GM18498 (cell line): ENCODE measurements around the gene GJC2.
A peak's percentile ranks its signal among the peaks of the same experiment; 100 is the strongest.

Experiments used
- ATAC-seq: cut with Tn5 transposase; IDR thresholded peaks from one replicate; pipeline ENCODE4 v1.9.1; 2021; ENCODE audit warnings: mild to moderate bottlenecking, moderate library complexity; ENCODE audit not compliant: unreplicated experiment

GJC2 gene

GRCh38 chr1:228112617-228113016, 37.1 kb upstream of the GJC2 start:
- no peak for ATAC-seq

DNA sequence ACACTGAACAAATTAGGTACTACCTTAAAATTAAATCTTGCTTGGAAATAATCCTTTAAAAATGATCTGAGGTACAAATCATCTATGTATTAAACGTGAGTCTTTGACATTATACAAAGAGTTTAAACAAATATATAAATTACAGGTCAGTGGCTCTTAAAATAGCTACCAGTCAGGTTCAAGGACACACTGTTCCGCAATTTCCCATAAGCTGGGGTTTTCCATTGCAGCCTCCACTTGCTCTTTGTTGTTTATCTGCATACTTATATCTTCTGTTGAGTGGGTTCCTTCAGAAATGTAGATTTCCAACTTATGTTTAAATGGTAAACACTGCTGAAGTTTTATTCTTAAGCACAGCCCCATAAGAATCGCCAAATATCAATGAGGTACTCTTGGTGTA, 34.9 kb upstream of the GJC2 start:
- ATAC-seq, result no peak

DNA sequence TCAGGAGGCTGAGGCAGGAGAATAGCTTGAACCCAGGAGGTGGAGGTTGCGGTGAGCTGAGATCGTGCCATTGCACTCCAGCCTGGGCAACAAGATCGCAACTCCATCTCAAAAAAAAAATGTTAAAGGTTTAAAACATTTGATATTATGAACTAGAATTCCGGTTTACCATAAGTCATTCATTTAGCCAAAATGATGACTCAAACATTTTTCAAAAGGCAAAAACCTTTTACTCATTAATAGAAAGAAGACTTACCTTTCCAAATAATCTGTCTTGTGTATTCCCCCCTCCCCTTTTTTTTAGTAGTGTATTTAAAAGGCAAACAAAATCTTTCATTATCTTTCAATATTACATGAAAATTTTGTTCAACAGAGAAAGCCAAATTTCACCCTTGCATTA, 32.4 kb upstream of the GJC2 start:
- no peak for ATAC-seq

GRCh38 chr1:228118040-228118439, 31.7 kb upstream of the GJC2 start:
- ATAC-seq, result no peak

GRCh38 chr1:228120351-228120750, 29.4 kb upstream of the GJC2 start:
- no peak for ATAC-seq

- no peak for ATAC-seq
These were observed 28.8 kb upstream of the GJC2 start for GRCh38 chr1:228120857-228121489.

GRCh38 chr1:228122921-228123441, 26.7 kb upstream of the GJC2 start:
- ATAC-seq, result no peak

DNA sequence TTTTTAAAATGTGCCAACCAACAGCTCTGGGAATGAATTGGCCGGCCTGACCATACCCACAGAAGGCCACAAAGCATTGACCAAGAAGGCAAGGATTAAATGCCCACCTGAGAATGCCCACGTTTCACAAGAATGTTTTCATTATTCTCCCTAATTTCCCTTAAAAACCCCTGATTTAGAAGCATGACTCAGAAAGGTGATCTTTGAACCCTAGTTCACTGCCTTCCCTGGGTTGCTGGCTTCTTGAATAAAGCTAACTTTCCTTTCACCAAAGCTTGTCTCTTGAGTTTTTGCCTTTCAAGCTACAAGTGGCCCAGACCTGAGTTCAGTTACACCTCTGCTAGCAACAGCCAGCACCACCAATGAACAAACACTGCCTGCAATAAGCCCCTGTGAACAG, 26.2 kb upstream of the GJC2 start:
- no peak for ATAC-seq

GRCh38 chr1:228125185-228125584, 24.5 kb upstream of the GJC2 start:
- ATAC-seq, result no peak

DNA sequence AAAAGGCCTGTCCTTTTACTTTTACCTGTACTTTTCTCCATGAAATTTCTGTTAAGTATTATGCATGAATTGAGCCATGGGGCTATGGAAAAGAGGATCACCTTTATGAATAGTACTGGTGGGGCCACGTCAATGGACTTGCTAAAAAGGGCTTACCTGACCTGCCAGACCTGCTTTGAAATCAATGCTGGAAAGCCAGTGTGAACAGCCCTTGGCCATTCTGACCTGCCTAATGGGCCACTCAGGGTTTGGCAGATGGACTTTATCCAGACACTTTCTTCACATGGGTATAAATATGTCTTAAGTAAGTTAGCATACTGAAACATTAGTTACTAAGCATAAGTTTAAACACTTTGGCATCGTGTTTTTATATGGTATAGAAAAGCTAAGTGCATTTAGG, 18.0 kb upstream of the GJC2 start:
- no peak for ATAC-seq

GRCh38 chr1:228134591-228134990, 15.1 kb upstream of the GJC2 start:
- ATAC-seq, result no peak

DNA sequence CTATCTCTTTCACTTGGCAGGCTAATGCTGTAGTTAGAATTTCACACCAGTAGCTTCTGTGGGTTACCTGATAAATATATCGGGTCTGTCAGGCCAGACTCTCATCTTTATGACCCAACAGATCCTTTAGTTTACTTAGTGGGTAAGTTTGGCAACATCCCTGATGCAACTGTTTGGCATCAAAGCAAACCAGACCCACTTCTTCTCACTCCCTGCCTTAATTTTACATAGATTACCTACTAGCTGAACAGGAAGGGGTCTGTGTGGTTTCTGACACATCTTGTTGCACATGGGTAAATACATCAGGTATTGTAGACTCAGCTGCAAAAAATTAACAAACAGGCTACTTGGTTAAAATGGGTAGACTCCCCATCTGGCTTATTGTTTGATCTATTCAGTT, 12.8 kb upstream of the GJC2 start:
- no peak for ATAC-seq

DNA sequence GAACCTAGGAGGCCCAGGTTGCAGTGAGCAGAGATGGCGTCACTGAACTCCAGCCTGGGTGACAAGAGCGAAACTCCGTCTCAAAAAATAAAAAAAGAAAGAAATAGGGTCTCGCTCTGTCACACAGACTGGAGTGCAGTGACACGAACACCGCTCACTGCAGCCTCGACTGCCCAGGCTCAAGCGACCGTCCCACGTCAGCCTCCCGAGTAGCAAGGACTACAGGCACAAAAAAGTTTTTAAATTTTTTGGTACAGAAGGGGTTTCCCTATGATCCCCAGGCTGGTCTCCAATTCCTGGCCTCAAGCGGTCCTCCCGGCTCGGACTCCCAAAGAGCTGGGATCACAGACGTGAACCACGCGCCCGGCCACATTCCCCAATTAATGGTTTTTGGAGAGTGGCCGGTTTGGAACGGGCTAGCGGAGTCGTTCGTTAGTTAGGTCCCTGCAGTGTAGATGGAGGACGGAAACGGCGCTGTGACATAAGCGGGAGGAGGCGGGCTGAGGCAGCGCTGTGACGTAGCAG, 10.3 kb upstream of the GJC2 start:
- no peak for ATAC-seq

DNA sequence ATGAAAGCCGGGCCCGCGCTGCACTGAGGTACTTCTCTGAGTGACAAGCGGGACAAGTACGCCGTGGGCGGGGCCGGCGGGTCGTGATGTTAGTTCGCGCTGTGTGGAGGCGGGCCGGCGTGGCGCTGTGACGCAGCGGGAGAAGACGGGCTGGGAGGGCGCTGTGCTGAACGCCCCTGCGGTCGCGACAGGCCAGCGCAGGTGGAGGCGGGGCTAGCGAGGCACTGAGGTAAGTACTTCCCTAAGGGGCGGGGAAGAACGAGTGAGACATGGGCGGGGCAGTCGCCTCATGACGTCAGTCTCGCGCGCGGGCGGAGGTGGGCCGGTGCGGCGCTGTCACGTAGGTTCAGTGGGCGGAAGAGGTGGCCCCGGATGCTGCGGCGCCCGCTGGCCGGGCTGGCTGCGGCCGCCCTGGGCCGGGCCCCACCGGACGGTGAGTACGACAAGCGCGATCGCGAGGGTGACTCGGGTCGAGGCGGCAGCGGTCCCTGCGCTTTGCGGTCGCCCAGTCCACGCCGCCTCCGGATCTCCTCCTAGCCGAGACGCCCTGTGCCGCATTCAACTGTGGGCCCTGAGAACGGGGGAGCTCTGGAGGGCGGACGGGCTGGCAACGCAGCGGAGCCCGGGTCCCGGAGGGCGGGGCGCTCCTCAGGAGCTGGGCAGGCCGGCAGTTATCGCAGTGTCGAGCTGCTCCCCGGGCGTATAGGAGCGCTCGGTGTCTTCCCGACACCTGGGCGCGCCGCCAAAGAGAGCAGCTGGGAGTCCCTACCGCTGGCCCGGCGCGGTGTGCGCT, 9.6 kb upstream of the GJC2 start, which contains the start of gene GUK1:
TSS of gene GUK1 (plus strand) at position 349 of the 793 bp plus-strand sequence. CDS start at position 373, 24 bp downstream.
- peak; percentile 93 for ATAC-seq

DNA sequence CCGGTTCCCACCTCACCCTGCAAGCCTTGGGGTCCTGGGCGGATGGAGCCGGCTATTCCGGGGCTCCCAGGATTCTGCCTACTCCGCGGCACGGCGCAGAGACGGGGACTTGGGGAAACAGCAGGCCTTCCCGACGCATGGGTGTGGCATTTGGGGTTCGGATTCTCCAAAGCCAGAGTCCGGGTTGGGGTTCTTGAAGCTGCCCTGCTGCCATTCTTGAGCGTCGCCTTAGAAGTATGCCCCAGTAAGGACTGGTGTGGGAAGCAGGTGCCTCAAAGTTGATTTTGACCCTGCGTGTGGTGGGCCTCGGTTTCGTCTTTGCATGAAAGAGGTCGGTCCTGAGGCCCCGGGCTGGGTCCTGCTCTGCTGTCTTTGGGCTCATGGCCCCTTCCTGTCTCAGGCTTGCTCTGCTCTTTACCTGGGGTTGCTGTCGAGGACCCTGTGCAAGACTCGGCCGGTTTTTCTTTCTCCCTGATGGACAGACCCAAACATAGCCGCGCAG, 9.0 kb upstream of the GJC2 start:
- ATAC-seq, result no peak

- ATAC-seq, result no peak
These were observed 8.3 kb upstream of the GJC2 start for GRCh38 chr1:228141226-228142044.

DNA sequence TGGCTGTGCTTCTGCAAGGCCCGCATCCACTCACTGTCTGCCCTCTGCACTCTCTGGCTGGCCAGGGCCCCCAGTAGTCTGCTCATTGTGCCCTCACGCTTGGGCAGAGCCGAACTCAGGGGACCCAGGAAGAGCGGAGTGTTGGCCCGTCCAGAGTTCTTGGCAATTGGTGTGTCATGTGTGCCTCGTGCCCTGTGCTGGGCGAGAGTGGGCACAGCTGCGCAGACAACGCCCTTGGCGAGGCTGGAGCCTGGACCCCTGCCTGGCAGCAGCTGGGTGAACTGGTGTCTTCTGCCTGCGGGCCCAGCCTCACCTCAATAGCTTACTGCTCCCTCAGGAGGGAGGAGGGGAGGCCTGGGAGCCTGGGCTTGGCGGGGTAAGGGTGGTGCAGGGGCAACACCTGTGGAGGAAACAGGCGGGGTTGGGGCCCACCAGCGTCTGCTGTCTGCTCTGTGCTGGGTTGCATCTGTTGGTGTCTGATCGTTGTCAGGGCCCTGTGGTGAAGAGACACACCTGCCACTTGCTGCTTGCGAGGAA, 7.5 kb upstream of the GJC2 start:
- no peak for ATAC-seq

GRCh38 chr1:228142701-228143136, 7.0 kb upstream of the GJC2 start:
- no peak for ATAC-seq

DNA sequence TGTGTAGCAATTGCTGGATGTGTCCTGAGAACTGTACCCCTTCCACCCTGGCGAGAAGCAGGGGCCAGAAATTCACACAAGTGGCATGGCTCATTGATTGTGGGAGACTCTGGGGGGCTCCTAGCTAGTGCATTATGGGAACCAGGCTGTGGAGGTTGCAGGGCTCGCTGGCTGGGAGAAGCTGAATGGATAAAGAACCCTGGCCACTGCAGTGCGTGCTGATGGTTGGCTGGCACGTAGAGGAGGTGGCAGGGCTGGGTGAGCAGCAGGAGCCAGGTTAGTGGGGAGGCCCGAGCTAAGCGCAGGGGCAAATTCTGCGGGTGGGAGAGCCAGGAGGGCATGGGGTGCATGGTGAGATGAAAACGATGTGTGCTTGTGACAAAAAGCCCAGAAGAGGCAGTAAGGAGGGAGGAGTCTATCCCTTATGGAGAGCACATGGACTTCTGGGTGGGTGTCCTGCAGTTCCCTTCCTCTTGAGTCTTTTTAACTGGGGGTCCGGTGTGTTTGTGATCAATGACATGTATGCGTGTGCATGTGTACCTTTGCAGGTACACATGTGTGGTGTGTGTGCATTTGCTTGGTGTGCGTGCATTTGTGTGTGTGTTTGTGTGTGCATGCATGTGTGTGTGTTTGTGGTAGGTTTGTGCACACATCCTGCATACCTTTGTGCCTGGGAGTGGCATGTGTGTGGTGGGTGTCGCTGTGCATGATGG, 6.1 kb upstream of the GJC2 start:
- no peak for ATAC-seq
